ENCODE data around the gene SSTR5.

SSTR5 gene

DNA sequence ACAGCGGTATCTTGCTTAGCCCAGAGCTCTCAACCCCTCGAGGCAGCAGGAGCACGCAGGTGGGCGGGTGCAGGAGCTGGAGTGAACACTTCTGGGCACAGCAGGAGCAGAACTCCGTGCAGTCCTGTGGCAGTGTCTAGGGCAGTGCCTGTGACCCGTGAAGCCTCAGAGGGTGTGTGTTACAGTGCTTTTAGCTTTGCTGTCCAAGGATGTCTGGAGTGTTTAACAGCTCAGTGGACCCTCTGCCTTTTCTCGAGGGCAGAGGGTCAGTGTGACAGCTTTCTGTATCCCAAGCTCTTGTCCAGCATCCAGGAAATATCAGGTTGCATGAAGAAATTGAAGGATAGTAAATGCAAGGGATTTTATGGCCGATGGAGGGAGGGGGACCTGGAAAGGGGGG lies 16.4 kb upstream of the SSTR5 start:
- Histone ChIP-seq H3K4me3 (ENCODE audit: low read depth, low read length) (no peak overlapping the region), H3K4me2 (ENCODE audit: low read length) (no peak overlapping the region), H3K79me2 (no peaks in the 10 kb centered on the region), H3K9me3 (ENCODE audit: control insufficient read depth, low read length) (no peaks in the 10 kb centered on the region), H3K27ac (no peak overlapping the region), H2AFZ (no peak overlapping the region), H3K36me3 (ENCODE audit: control insufficient read depth, insufficient read depth, low read length) (no peaks in the 10 kb centered on the region), H3K4me1 (no peaks in the 10 kb centered on the region), H3K9ac (no peak overlapping the region), H3K27me3 (ENCODE audit: control insufficient read depth, insufficient read depth, low read length) (no peaks in the 10 kb centered on the region)
- no peak for TF ChIP-seq CTCF (IDR thresholded peaks at IDR 0.05)

GRCh38 chr16:1057252-1057932 lies 15.2 kb upstream of the SSTR5 start:
- no peaks in the 10 kb centered on the region for H3K36me3 ChIP-seq (ENCODE audit: control insufficient read depth, insufficient read depth, low read length)
- no peaks in the 10 kb centered on the region for H3K79me2 ChIP-seq
- peak; percentile 83 for TF ChIP-seq CTCF (IDR thresholded peaks at IDR 0.05)
- no peak overlapping the region for H3K4me3 ChIP-seq (ENCODE audit: low read depth, low read length)
- no peaks in the 10 kb centered on the region for H3K4me1 ChIP-seq
- no peak overlapping the region for H3K27ac ChIP-seq
- no peaks in the 10 kb centered on the region for H3K27me3 ChIP-seq (ENCODE audit: control insufficient read depth, insufficient read depth, low read length)
- H3K9me3 ChIP-seq (ENCODE audit: control insufficient read depth, low read length), result no peaks in the 10 kb centered on the region
- H3K4me2 ChIP-seq (ENCODE audit: low read length), result no peak overlapping the region
- no peak overlapping the region for H2AFZ ChIP-seq
- H3K9ac ChIP-seq, result no peak overlapping the region

- Histone ChIP-seq H3K4me2 (ENCODE audit: low read length) (no peak overlapping the region), H3K9ac (no peak overlapping the region), H3K36me3 (ENCODE audit: control insufficient read depth, insufficient read depth, low read length) (no peaks in the 10 kb centered on the region), H3K4me3 (ENCODE audit: low read depth, low read length) (no peak overlapping the region), H3K27me3 (ENCODE audit: control insufficient read depth, insufficient read depth, low read length) (no peaks in the 10 kb centered on the region), H3K79me2 (no peaks in the 10 kb centered on the region), H3K27ac (no peak overlapping the region), H2AFZ (no peak overlapping the region), H3K4me1 (no peaks in the 10 kb centered on the region), H3K9me3 (ENCODE audit: control insufficient read depth, low read length) (no peaks in the 10 kb centered on the region)
- no peak for TF ChIP-seq CTCF (IDR thresholded peaks at IDR 0.05)
Observed at GRCh38 chr16:1058216-1058615, 14.3 kb upstream of the SSTR5 start.

DNA sequence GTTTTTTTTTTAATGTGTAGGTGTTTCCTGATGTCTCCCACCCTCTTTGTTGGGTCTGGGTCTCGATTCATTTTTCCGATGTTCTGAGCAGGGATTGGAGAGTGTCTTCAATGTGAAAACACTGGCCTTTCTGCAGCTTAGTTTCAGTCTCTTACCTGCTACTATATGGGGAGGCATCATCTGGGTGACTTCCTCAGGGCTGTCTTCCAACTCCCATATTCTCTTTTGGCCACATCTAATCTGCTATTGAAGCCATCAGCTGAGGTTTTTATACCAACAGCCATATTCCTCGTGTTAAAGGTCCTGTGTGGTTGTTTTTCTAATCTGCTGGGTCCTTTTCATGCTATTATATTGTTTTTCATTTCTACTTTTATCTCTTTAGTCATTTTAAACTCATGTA lies 13.2 kb upstream of the SSTR5 start:
- Histone ChIP-seq H3K4me2 (ENCODE audit: low read length) (no peak overlapping the region), H3K27ac (no peak overlapping the region), H3K9me3 (ENCODE audit: control insufficient read depth, low read length) (no peaks in the 10 kb centered on the region), H3K4me3 (ENCODE audit: low read depth, low read length) (no peak overlapping the region), H3K79me2 (no peaks in the 10 kb centered on the region), H3K36me3 (ENCODE audit: control insufficient read depth, insufficient read depth, low read length) (no peaks in the 10 kb centered on the region), H3K9ac (no peak overlapping the region), H3K27me3 (ENCODE audit: control insufficient read depth, insufficient read depth, low read length) (no peaks in the 10 kb centered on the region), H3K4me1 (no peaks in the 10 kb centered on the region), H2AFZ (no peak overlapping the region)
- no peak for TF ChIP-seq CTCF (IDR thresholded peaks at IDR 0.05)

All from parathyroid adenoma (tissue), 2 donors.